ENCODE data around the gene MRPL24. TPM values are rescaled to one million over a fixed set of nuclear protein-coding genes. Genes with fewer than 3 reads are reported as not detected.
A peak's percentile ranks its signal among the peaks of the same experiment; 100 is the strongest.

The MRPL24 gene
- total and polyA plus RNA-seq, 2 donors = 53.8 to 59.0 TPM

DNA sequence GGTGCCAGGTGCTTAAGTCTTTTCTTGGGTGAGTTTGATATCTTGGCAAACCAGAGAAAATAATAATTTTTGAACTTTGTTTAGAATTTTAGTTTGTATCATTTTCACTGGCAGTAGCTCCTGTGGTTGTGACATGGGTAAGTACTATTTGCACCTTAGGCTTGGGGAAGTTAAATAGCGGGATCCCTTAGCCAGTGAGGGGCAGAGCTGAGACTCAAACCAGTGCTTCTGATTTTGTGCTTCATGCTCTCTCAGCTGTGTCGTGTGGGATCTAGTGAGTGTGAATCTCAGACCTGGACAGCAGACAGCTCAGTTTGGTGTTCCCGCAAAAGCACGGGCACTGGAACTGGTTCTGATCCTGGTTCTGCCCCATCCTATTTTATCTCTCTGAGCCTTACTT lies 36.1 kb upstream of the MRPL24 start:
- Histone ChIP-seq H3K9me3 (ENCODE audit: control insufficient read depth in 2 of 2, insufficient read depth in 1 of 2, low read length in 1 of 2) (no peaks in the 10 kb centered on the region), H3K27me3 (ENCODE audit: control insufficient read depth in 2 of 2, insufficient read depth in 1 of 2, low read length in 1 of 2) (no peaks in the 10 kb centered on the region), H3K4me1 (ENCODE audit: control insufficient read depth in 2 of 2, insufficient read depth in 2 of 2, low read length in 2 of 2) (peaks cover 0 to 3% of the 10 kb centered on the region in 2 donors), H3K36me3 (ENCODE audit: control insufficient read depth in 2 of 2, insufficient read depth in 2 of 2, low read length in 1 of 2) (peaks cover 10 to 12% of the 10 kb centered on the region in 2 donors), H3K4me3 (ENCODE audit: low read length in 2 of 2) (no peak overlapping the region), H3K27ac (ENCODE audit: low read depth in 1 of 2, low read length in 1 of 2) (no peak overlapping the region)
- DNase-seq (ENCODE audit: low read depth in 6 of 9, low spot score in 9 of 9) = no peak
- 90% methylated on average over 4 of the region's 4 CpGs for WGBS

DNA sequence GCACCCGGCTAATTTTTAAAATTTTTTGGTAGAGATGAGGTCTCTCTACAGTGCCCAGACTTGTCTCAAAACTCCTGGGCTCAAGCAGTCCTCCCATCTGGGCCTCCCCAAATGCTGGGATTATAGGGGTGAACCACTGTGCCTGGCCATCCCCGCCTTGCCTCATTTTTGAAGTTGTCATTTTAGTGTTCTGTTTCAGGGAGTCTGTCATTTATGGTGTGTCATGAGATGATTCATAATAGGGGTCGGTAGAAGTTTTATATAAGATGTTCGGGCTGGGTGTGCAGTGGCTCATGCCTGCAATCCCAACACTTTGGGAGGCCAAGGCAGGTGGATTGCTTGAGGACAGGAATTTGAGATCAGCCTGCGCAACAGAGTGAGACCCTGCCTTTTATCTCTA lies 34.9 kb upstream of the MRPL24 start:
- no peak overlapping the region for H3K27ac ChIP-seq (ENCODE audit: low read depth in 1 of 2, low read length in 1 of 2)
- WGBS = 95% methylated on average over 5 of the region's 5 CpGs
- no peak overlapping the region for H3K4me3 ChIP-seq (ENCODE audit: low read length in 2 of 2)
- H3K36me3 ChIP-seq (ENCODE audit: control insufficient read depth in 2 of 2, insufficient read depth in 2 of 2, low read length in 1 of 2) = peaks cover 5 to 16% of the 10 kb centered on the region in 2 donors
- H3K9me3 ChIP-seq (ENCODE audit: control insufficient read depth in 2 of 2, insufficient read depth in 1 of 2, low read length in 1 of 2) = no peaks in the 10 kb centered on the region
- no peaks in the 10 kb centered on the region for H3K27me3 ChIP-seq (ENCODE audit: control insufficient read depth in 2 of 2, insufficient read depth in 1 of 2, low read length in 1 of 2)
- DNase-seq (ENCODE audit: low read depth in 6 of 9, low spot score in 9 of 9) = no peak
- peaks cover 0 to 9% of the 10 kb centered on the region in 2 donors for H3K4me1 ChIP-seq (ENCODE audit: control insufficient read depth in 2 of 2, insufficient read depth in 2 of 2, low read length in 2 of 2)

DNA sequence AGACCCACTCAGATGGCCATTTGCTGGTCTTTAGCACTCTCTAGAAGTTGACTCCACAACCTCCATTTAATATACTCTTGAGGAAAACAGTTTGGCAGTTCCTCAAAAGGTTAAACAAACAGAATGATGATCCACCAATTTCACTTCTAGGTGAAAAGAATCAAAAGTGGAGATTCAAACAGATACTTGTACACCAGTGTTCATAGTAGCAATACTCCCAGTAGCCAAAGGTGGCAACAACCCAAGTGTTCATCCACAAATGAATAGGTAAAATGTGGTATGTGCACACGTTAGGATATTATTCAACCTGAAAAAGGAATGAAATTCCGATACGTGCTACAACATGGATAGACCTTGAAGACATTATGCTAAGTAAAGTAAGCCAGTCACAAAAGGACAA lies 32.7 kb upstream of the MRPL24 start:
- Histone ChIP-seq H3K9me3 (ENCODE audit: control insufficient read depth in 2 of 2, insufficient read depth in 1 of 2, low read length in 1 of 2) (no peaks in the 10 kb centered on the region), H3K4me3 (ENCODE audit: low read length in 2 of 2) (no peak overlapping the region), H3K4me1 (ENCODE audit: control insufficient read depth in 2 of 2, insufficient read depth in 2 of 2, low read length in 2 of 2) (peaks cover 5 to 16% of the 10 kb centered on the region in 2 donors), H3K27ac (ENCODE audit: low read depth in 1 of 2, low read length in 1 of 2) (no peak overlapping the region), H3K36me3 (ENCODE audit: control insufficient read depth in 2 of 2, insufficient read depth in 2 of 2, low read length in 1 of 2) (peaks cover 5 to 24% of the 10 kb centered on the region in 2 donors), H3K27me3 (ENCODE audit: control insufficient read depth in 2 of 2, insufficient read depth in 1 of 2, low read length in 1 of 2) (no peaks in the 10 kb centered on the region)
- DNase-seq (ENCODE audit: low read depth in 6 of 9, low spot score in 9 of 9) = no peak
- 92% methylated on average over 3 of the region's 3 CpGs for WGBS

DNA sequence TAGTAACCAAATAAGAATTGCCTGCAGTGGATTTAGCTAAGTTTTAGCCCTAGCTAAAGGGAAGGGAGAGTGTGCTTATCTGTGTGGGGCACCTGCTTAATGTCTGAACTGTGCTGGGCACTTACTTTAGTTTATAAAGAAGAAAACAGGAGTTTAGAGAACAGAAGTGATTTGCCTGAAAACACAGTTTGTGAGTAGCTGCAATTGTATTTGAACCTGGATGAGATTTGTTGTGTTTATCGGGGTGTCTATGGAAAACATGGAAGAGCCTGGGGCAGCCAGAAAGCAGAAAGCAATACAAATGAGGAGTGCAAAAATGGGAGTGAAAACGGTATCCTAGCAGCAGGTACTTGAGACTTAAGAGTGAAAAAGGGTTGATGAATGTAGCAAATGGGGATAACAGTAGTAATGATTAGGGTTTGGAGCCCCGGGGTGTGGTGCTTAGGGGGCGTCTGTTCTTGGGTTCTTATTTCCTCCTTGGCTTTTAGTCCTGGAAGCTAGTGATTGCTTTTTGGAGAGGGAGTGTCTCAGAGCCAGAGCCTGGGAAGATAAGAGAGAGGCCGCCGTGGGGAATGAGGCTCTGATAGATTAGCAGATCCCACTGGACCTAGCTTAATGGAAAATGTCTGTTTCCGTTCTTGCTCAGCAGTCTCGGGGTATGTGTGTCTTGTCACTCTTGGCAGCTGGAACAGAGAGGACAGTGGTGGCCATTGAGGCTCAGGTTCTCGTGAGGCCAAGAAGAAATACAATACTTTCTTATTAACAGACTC lies 32.0 kb upstream of the MRPL24 start:
- H3K27me3 ChIP-seq (ENCODE audit: control insufficient read depth in 2 of 2, insufficient read depth in 1 of 2, low read length in 1 of 2) = no peaks in the 10 kb centered on the region
- peaks cover 5 to 24% of the 10 kb centered on the region in 2 donors for H3K36me3 ChIP-seq (ENCODE audit: control insufficient read depth in 2 of 2, insufficient read depth in 2 of 2, low read length in 1 of 2)
- 96% methylated on average over 9 of the region's 9 CpGs for WGBS
- no peaks in the 10 kb centered on the region for H3K9me3 ChIP-seq (ENCODE audit: control insufficient read depth in 2 of 2, insufficient read depth in 1 of 2, low read length in 1 of 2)
- peaks cover 11 to 22% of the 10 kb centered on the region in 2 donors for H3K4me1 ChIP-seq (ENCODE audit: control insufficient read depth in 2 of 2, insufficient read depth in 2 of 2, low read length in 2 of 2)
- no peak for DNase-seq (ENCODE audit: low read depth in 6 of 9, low spot score in 9 of 9)
- no peak overlapping the region for H3K4me3 ChIP-seq (ENCODE audit: low read length in 2 of 2)
- H3K27ac ChIP-seq (ENCODE audit: low read depth in 1 of 2, low read length in 1 of 2) = no peak overlapping the region

DNA sequence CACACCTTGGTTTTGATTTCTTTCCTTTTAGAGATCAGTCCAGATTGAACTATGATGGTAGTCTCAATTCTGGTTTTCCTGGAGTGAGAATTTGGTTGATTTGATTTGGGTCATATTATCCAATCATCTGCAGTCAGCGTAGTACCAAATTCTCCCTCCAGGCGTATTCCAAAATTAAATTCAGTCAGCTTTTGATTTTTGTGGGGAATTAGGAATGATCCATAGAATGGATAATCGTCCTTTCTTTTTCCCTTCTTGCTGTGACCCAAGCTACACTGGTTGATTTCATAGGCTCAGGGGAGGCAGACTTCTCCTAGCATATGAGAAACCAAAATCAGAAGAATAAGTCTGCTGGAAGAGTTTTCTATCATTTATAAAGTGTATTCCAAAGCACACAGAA lies 31.3 kb upstream of the MRPL24 start:
- no peak overlapping the region for H3K27ac ChIP-seq (ENCODE audit: low read depth in 1 of 2, low read length in 1 of 2)
- peaks cover 11 to 22% of the 10 kb centered on the region in 2 donors for H3K4me1 ChIP-seq (ENCODE audit: control insufficient read depth in 2 of 2, insufficient read depth in 2 of 2, low read length in 2 of 2)
- H3K9me3 ChIP-seq (ENCODE audit: control insufficient read depth in 2 of 2, insufficient read depth in 1 of 2, low read length in 1 of 2) = no peaks in the 10 kb centered on the region
- H3K27me3 ChIP-seq (ENCODE audit: control insufficient read depth in 2 of 2, insufficient read depth in 1 of 2, low read length in 1 of 2) = no peaks in the 10 kb centered on the region
- peaks cover 5 to 24% of the 10 kb centered on the region in 2 donors for H3K36me3 ChIP-seq (ENCODE audit: control insufficient read depth in 2 of 2, insufficient read depth in 2 of 2, low read length in 1 of 2)
- H3K4me3 ChIP-seq (ENCODE audit: low read length in 2 of 2) = no peak overlapping the region
- no peak for DNase-seq (ENCODE audit: low read depth in 6 of 9, low spot score in 9 of 9)
- WGBS = 97% methylated on average over 3 of the region's 3 CpGs

DNA sequence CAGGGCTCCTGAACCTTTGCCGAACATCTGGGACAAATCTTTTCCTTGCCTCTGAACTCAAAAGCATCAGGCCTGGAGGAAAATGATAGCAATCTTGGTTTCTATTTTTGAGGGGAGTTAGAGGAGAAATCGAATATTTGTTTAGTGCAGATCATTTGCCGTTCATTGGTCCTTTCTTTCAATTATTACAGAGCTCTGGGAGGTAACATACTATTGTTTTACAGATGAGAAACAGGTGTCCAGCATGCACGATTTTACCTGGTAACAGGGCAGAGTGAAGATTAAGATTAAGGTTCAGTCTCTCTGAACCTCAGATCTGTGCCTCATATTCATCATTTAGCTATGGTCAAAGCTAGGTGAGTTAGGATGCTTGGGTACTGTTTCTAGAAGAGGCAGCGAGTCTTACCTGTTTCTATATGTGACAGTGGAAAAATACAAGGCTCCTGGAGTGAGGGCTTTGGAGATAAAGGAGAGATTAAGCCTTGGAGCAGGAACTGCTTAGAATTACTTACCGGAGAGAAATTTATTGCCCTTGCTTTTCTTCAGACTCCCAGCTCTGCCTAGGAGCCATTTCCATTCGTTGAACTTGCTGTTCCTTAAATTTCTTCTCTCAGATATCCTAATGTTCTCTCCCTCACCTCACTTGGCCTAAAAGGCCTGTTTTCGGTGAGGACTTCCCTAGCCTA lies 27.9 kb upstream of the MRPL24 start:
- Histone ChIP-seq H3K9me3 (ENCODE audit: control insufficient read depth in 2 of 2, insufficient read depth in 1 of 2, low read length in 1 of 2) (no peaks in the 10 kb centered on the region), H3K27me3 (ENCODE audit: control insufficient read depth in 2 of 2, insufficient read depth in 1 of 2, low read length in 1 of 2) (no peaks in the 10 kb centered on the region), H3K36me3 (ENCODE audit: control insufficient read depth in 2 of 2, insufficient read depth in 2 of 2, low read length in 1 of 2) (peaks cover 5 to 21% of the 10 kb centered on the region in 2 donors), H3K4me3 (ENCODE audit: low read length in 2 of 2) (peak overlapping the region; percentile 83 to 91), H3K4me1 (ENCODE audit: control insufficient read depth in 2 of 2, insufficient read depth in 2 of 2, low read length in 2 of 2) (peaks cover 16 to 31% of the 10 kb centered on the region in 2 donors), H3K27ac (ENCODE audit: low read depth in 1 of 2, low read length in 1 of 2) (no peak overlapping the region)
- 41% methylated on average over 8 of the region's 8 CpGs for WGBS
- no peak for DNase-seq (ENCODE audit: low read depth in 6 of 9, low spot score in 9 of 9)

DNA sequence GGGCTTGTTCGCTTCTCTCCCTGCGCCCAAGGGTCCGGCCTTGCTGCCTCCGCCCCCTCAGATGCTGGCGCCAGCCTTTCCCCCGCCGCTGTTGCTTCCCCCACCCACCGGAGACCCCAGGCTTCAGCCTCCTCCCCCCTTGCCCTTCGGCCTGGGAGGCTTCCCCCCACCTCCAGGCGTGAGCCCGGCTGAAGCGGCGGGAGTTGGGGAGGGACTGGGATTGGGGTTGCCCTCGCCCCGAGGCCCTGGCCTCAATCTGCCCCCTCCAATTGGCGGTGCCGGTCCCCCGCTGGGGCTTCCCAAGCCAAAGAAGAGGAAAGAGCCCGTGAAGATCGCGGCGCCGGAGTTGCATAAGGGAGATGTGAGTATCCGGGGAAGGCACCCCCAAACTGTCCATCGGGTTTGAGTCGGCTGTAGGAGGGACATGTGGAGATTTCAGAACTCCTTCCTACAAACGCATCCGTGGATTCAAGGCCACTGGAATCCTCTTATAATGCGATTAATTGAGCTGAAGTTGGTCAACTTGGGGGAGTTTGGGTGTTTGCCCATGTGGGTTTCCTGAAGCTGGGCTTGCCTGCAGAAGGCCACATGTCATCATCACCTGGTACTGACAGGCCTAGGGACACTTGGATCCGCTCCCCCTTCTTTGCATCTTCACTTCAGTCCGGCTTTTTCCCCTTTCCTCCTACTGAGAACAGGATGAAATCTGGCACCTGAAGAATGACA lies 27.2 kb upstream of the MRPL24 start:
- peak overlapping the region; percentile 93 to 95 for H3K27ac ChIP-seq (ENCODE audit: low read depth in 1 of 2, low read length in 1 of 2)
- H3K4me1 ChIP-seq (ENCODE audit: control insufficient read depth in 2 of 2, insufficient read depth in 2 of 2, low read length in 2 of 2) = peaks cover 16 to 31% of the 10 kb centered on the region in 2 donors
- H3K36me3 ChIP-seq (ENCODE audit: control insufficient read depth in 2 of 2, insufficient read depth in 2 of 2, low read length in 1 of 2) = peaks cover 3 to 21% of the 10 kb centered on the region in 2 donors
- DNase-seq (ENCODE audit: low read depth in 6 of 9, low spot score in 9 of 9) = peak in 1 of 9 donors; percentile 52
- no peaks in the 10 kb centered on the region for H3K27me3 ChIP-seq (ENCODE audit: control insufficient read depth in 2 of 2, insufficient read depth in 1 of 2, low read length in 1 of 2)
- no peaks in the 10 kb centered on the region for H3K9me3 ChIP-seq (ENCODE audit: control insufficient read depth in 2 of 2, insufficient read depth in 1 of 2, low read length in 1 of 2)
- 2% methylated on average over 31 of the region's 31 CpGs for WGBS
- H3K4me3 ChIP-seq (ENCODE audit: low read length in 2 of 2) = peak overlapping the region; percentile 83 to 91

DNA sequence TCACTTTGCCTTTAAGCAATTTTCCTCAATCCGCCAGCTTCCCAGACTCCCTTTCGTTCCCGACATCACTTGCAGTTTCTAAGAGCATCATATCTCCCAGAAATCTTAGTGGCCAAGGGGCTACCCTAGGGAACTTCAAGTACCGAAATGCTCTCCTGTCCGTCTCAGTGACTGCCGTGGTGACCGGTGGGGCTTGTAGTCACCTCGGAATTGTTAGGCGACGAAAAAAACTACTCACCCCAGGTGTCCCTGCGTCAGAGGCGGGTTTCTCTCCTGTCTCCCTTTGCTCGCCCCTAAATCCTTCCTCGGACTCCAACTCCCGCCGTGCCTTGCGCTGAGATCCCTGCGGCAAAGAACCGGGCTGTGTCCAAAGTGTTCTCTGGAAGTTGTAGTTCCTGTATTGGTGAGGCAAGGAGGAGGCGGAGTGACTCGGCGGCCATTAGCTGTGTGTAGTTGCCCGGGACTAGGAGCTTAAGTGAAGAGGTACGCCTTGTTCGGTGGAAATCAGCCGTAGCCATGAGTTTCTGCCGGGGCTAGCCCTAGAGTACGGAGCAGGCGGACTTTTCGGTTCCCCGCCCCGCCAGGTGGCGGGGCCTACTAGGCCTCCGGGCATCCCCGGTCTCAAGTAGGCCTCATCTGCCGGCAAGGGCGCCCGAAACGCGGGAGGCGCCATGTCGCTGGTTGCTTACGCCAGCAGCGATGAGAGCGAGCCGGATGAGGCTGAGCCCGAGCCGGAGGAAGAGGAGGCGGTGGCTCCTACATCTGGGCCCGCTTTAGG lies 26.4 kb upstream of the MRPL24 start, which contains the start of gene PRCC:
TSS of gene PRCC (plus strand) at position 435 of the 778 bp plus-strand sequence. CDS start at position 672, 237 bp downstream.
- H3K27me3 ChIP-seq (ENCODE audit: control insufficient read depth in 2 of 2, insufficient read depth in 1 of 2, low read length in 1 of 2) = no peaks in the 10 kb centered on the region
- peak; percentile 96 to 99 (median 99) for DNase-seq (ENCODE audit: low read depth in 6 of 9, low spot score in 9 of 9)
- peaks cover 16 to 31% of the 10 kb centered on the region in 2 donors for H3K4me1 ChIP-seq (ENCODE audit: control insufficient read depth in 2 of 2, insufficient read depth in 2 of 2, low read length in 2 of 2)
- H3K27ac ChIP-seq (ENCODE audit: low read depth in 1 of 2, low read length in 1 of 2) = peak within 1 kb of the TSS; percentile 93 to 95
- under 1% methylated on average over 50 of the region's 50 CpGs for WGBS
- H3K36me3 ChIP-seq (ENCODE audit: control insufficient read depth in 2 of 2, insufficient read depth in 2 of 2, low read length in 1 of 2) = peaks cover 0 to 18% of the 10 kb centered on the region in 2 donors
- H3K4me3 ChIP-seq (ENCODE audit: low read length in 2 of 2) = peak within 1 kb of the TSS; percentile 83 to 91
- H3K9me3 ChIP-seq (ENCODE audit: control insufficient read depth in 2 of 2, insufficient read depth in 1 of 2, low read length in 1 of 2) = no peaks in the 10 kb centered on the region

All from thymus (tissue), 11 donors.